Lung (tissue), 12 donors: Measurements from ENCODE around the gene SRRM3. TPM values are rescaled to one million over a fixed set of nuclear protein-coding genes. Genes with fewer than 3 reads are reported as not detected.
"Not testable (repeated sequence)": the region's sequence is repeated elsewhere in the genome, so short reads cannot be mapped to it uniquely, and the experiment has no call there.

ENCODE experiments used
- ATAC-seq: fragments of 200-7000 bp; cut with Tn5 transposase; one replicate; pipeline ENCODE4 v1.9.1; 2020; ENCODE audit warnings: moderate number of reproducible peaks; ENCODE audit not compliant: insufficient read depth, low FRiP score
- DNase-seq, 3 donors: peaks; one replicate each; pipeline ENCODE4 v3.0.0-alpha.2; 2013 to 2017
- H3K27ac ChIP-seq, 2 donors: one replicate each; pipeline ENCODE4 v1.5.1; 2013; ENCODE audit warnings: mild to moderate bottlenecking in 2 of 2, moderate library complexity in 2 of 2, control low read depth in 1 of 2, inconsistent platforms in 1 of 2, low read depth in 1 of 2, low read length in 1 of 2
- H3K27me3 ChIP-seq, 3 donors: one replicate each; pipeline ENCODE4 v1.5.1; 2013; ENCODE audit warnings: low read length in 2 of 3; ENCODE audit not compliant: control insufficient read depth in 3 of 3, insufficient read depth in 3 of 3
- H3K36me3 ChIP-seq, 4 donors: one replicate each; pipeline ENCODE4 v1.5.1; 2013; ENCODE audit warnings: low read length in 4 of 4, mild to moderate bottlenecking in 1 of 4, moderate library complexity in 1 of 4; ENCODE audit not compliant: control insufficient read depth in 4 of 4, insufficient read depth in 4 of 4
- H3K4me1 ChIP-seq, 5 donors: one replicate each; pipeline ENCODE4 v1.5.1; 2013; ENCODE audit warnings: low read length in 5 of 5, mild to moderate bottlenecking in 2 of 5, moderate library complexity in 1 of 5; ENCODE audit not compliant: control insufficient read depth in 5 of 5, insufficient read depth in 5 of 5
- H3K4me3 ChIP-seq: one replicate; pipeline ENCODE4 v1.5.1; 2013; ENCODE audit warnings: mild to moderate bottlenecking, control low read depth, moderate library complexity
- H3K9ac ChIP-seq, 2 donors: one replicate each; pipeline ENCODE4 v1.5.1; 2013; ENCODE audit warnings: low read length in 2 of 2, control low read depth in 1 of 2; ENCODE audit not compliant: insufficient read depth in 1 of 2
- H3K9me3 ChIP-seq, 4 donors: one replicate each; pipeline ENCODE4 v1.5.1; 2013; ENCODE audit warnings: low read length in 3 of 4, mild to moderate bottlenecking in 1 of 4, moderate library complexity in 1 of 4; ENCODE audit not compliant: control insufficient read depth in 4 of 4, insufficient read depth in 3 of 4
- CTCF ChIP-seq: IDR thresholded peaks from 2 replicates; pipeline ENCODE4 v1.5.1; 2012; ENCODE audit warnings: mild to moderate bottlenecking; ENCODE audit errors: control extremely low read depth, extremely low read depth
- WGBS, 2 donors: extraction: QIAGEN DNeasy Blood & Tissue Kit; methylation state at CpG; one replicate each; pipeline ENCODE4 v1.1.7; 2013; 5-methylcytosine and 5-hydroxymethylcytosine counted together
- polyA plus RNA-seq, 2 donors: library from polyadenylated mRNA; stranded (reverse); fragments of 200-250 nt; gene quantifications; one replicate each; pipeline ENCODE4 v1.2.1, GENCODE V29; 2013
- total RNA-seq, 2 donors: library from RNA; depleted of rRNA in 1 of 2; stranded (reverse); fragments of >200 nt in 1 of 2; gene quantifications; one replicate each; pipeline ENCODE4 v1.2.1, GENCODE V29; 2014 to 2021
- donor health status: control.
- donor health status: control.
- donor health status: Bipolar disorder and iron deficiency.
- donor health status: healthy.
- donor health status: DM: yes; HTN: yes; CAD: no.

The SRRM3 gene
- total and polyA plus RNA-seq, 4 donors, result 0.14 to 0.83 (median 0.63) TPM

DNA sequence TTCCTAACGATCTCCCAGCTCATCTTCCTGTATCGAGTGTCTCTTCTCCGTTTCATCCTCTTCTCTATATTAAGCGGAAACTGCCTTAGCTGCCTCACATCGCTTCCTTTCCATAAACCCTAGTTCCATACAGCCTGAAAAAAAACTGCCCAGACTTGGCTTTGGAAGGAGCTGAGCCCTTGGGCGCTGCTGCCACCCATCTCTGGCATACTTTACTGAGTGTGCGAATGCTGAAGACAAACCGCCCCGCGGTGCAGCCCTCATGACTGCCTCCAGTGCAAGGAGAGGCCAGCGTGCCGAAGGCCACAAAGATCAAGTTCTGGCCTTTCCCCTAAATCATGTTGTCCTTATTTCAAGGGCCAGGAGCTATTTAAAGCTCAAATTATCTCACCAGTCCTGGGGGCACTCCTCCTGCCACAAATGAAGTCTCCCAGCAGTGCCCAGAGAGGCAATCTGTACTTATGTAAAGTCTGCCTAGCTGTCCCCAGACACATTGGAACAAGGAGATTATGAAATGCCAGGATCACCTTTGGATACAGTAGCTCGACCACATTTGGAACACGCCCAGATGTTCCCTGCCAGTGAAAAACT is 131.9 kb downstream of the SRRM3 start:
- no peak overlapping the region for H3K4me3 ChIP-seq
- peak overlapping the region; percentile 27 to 62 for H3K27ac ChIP-seq
- 45 to 67% methylated on average over 14 of the region's 14 CpGs for WGBS, 2 donors
- no peaks in the 10 kb centered on the region for H3K9me3 ChIP-seq
- DNase-seq (no peak), ATAC-seq (peak; percentile 29)
- no peak overlapping the region for H3K9ac ChIP-seq
- TF ChIP-seq CTCF, result no peak
- H3K36me3 ChIP-seq, result peaks cover 6 to 15% (median 8%) of the 10 kb centered on the region in 4 donors
- no peaks in the 10 kb centered on the region for H3K27me3 ChIP-seq
- H3K4me1 ChIP-seq, result peaks cover 0 to 42% (median 6%) of the 10 kb centered on the region in 5 donors

DNA sequence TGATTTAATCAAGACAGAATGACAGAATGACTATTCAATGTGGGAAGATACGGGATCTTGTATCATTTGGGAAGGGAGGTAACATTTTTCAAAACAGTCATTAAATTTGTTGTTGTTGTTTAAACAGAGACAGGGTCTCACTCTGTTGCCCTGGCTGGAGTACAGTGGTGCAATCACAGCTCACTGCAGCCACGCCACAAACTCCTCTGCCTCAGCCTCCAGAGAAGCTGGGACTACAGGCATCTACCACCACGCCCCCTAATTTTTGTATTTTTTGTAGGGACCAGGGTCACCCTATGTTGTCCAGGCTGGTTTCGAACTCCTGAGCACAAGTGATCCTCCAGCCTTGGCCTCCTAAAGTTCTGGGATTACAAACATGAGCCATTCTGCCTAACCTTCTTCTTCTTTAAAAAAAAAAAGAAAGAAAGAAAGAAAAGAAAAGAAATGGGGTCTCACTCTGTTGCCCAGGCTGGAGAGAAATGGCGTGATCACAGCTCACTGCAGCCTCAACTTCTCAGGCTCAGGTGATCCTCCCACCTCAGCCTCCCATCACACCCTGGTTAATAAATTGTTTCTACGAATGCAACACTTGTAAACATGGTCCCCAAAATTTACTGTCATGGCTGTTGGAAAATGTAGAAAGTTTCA is 132.7 kb downstream of the SRRM3 start:
- Histone ChIP-seq H3K27me3 (no peaks in the 10 kb centered on the region), H3K4me1 (peaks cover 0 to 42% (median 6%) of the 10 kb centered on the region in 5 donors), H3K27ac (peak overlapping the region in 1 of 2 donors; percentile 59), H3K4me3 (no peak overlapping the region), H3K36me3 (peaks cover under 1 to 8% (median 7%) of the 10 kb centered on the region in 4 donors), H3K9ac (no peak overlapping the region), H3K9me3 (no peaks in the 10 kb centered on the region)
- no peak for DNase-seq
- no peak for TF ChIP-seq CTCF
- 89 to 90% methylated on average over 6 of the region's 6 CpGs for WGBS, 2 donors
- no peak for ATAC-seq

- H3K27ac ChIP-seq, DNase-seq, H3K27me3 ChIP-seq, H3K9ac ChIP-seq, H3K36me3 ChIP-seq, ATAC-seq, H3K9me3 ChIP-seq, H3K4me3 ChIP-seq: not testable (repeated sequence)
- 86 to 93% methylated on average over 2 of the region's 2 CpGs for WGBS, 2 donors
- peaks cover 0 to 37% (median 6%) of the 10 kb centered on the region in 5 donors for H3K4me1 ChIP-seq
Measured at GRCh38 chr7:76335417-76335816, 133.7 kb downstream of the SRRM3 start.

GRCh38 chr7:76336094-76336493 is 134.4 kb downstream of the SRRM3 start:
- H3K9me3 ChIP-seq, result no peaks in the 10 kb centered on the region
- H3K9ac ChIP-seq, result no peak overlapping the region
- no peak overlapping the region for H3K4me3 ChIP-seq
- no peaks in the 10 kb centered on the region for H3K27me3 ChIP-seq
- H3K4me1 ChIP-seq, result peaks cover 0 to 38% (median 6%) of the 10 kb centered on the region in 5 donors
- no peak for ATAC-seq
- no peak for DNase-seq
- TF ChIP-seq CTCF, result no peak
- peaks cover 0 to 8% (median 5%) of the 10 kb centered on the region in 4 donors for H3K36me3 ChIP-seq
- H3K27ac ChIP-seq, result no peak overlapping the region

Other genes starting within 250 kb of the SRRM3 start
- gene TMEM120A, start 207.3 kb upstream of the SRRM3 start, total RNA-seq, result 10 to 100 TPM; 15.7 to 58.8 TPM
- 10 to 100 TPM; 56.5 to 90.1 TPM for gene TMEM120A, start 207.3 kb upstream of the SRRM3 start, polyA plus RNA-seq
- gene STYXL1, start 153.9 kb upstream of the SRRM3 start, total RNA-seq, result 10 to 100 TPM; 36.6 to 40.3 TPM
- 10 to 100 TPM; 42.2 to 45.8 TPM for gene STYXL1, start 153.9 kb upstream of the SRRM3 start, polyA plus RNA-seq
- gene MDH2, start 153.8 kb upstream of the SRRM3 start, total RNA-seq, result 100 to 1,000 TPM in 1 of 2 donors, 10 to 100 TPM in 1; 54.3 to 200 TPM
- gene MDH2, start 153.8 kb upstream of the SRRM3 start, polyA plus RNA-seq, result 100 to 1,000 TPM in 1 of 2 donors, 10 to 100 TPM in 1; 58.3 to 113 TPM
- gene HSPB1, start 100.8 kb downstream of the SRRM3 start, total RNA-seq, result 100 to 1,000 TPM in 1 of 2 donors, 10 to 100 TPM in 1; 89.6 to 529 TPM
- gene HSPB1, start 100.8 kb downstream of the SRRM3 start, polyA plus RNA-seq, result 100 to 1,000 TPM; 336 to 376 TPM
- 100 to 1,000 TPM in 1 of 2 donors, 10 to 100 TPM in 1; 74.4 to 123 TPM for gene YWHAG, start 157.1 kb downstream of the SRRM3 start, total RNA-seq
- gene YWHAG, start 157.1 kb downstream of the SRRM3 start, polyA plus RNA-seq, result 10 to 100 TPM; 34.3 to 91.4 TPM
- 1 to 10 TPM in 1 of 2 donors, under 1 TPM in 1; 0.28 to 2.1 TPM for gene SSC4D, start 207.8 kb downstream of the SRRM3 start, total RNA-seq
- gene SSC4D, start 207.8 kb downstream of the SRRM3 start, polyA plus RNA-seq, result 1 to 10 TPM; 1.8 to 1.9 TPM
- 10 to 100 TPM in 1 of 2 donors, under 1 TPM in 1; 0.74 to 15.7 TPM for gene ZP3, start 223.1 kb downstream of the SRRM3 start, total RNA-seq
- 1 to 10 TPM; 1.6 to 5.2 TPM for gene ZP3, start 223.1 kb downstream of the SRRM3 start, polyA plus RNA-seq